Testis (tissue), 2 donors: Measurements from ENCODE around the gene ARID4B.

Source experiments
- POLR2A ChIP-seq: fragments of 450-650 bp; IDR thresholded peaks from one replicate; pipeline ENCODE4 v1.6.1; 2017; ENCODE audit warnings: antibody characterized with exemption, mild to moderate bottlenecking, moderate library complexity
- TF ChIP-seq, protein P1 (sequence below), 3 experiments: fragments of 450-650 bp in 2 of 3; fragments of 200-600 bp in 1 of 3; sonication (generic) in 1 of 3; IDR thresholded peaks; one replicate each; pipeline ENCODE4 v1.5.1; 2016 to 2019; ENCODE audit warnings: antibody characterized with exemption in 3 of 3, mild to moderate bottlenecking in 2 of 3, moderate library complexity in 1 of 3

DNA sequence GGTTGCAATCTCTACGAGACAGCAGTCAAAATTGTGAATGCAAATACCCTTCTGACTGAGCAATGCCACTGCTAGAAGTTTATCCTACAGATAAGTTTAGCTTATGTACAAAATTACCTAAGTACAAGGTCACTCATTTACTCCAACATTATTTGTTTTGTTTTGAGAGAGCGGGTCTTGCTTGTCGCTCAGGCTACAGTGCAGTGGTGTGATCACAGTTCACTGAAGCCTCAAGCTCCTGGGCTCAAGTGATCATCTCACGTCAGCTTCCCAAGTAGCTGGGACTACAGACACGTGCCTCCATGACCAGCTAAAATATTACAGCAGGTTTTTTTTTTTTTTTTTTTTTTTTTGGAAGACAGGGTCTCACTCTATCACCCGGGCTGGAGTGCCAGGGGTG lies 182.3 kb downstream of the ARID4B start:
- TF ChIP-seq, protein P1, sequence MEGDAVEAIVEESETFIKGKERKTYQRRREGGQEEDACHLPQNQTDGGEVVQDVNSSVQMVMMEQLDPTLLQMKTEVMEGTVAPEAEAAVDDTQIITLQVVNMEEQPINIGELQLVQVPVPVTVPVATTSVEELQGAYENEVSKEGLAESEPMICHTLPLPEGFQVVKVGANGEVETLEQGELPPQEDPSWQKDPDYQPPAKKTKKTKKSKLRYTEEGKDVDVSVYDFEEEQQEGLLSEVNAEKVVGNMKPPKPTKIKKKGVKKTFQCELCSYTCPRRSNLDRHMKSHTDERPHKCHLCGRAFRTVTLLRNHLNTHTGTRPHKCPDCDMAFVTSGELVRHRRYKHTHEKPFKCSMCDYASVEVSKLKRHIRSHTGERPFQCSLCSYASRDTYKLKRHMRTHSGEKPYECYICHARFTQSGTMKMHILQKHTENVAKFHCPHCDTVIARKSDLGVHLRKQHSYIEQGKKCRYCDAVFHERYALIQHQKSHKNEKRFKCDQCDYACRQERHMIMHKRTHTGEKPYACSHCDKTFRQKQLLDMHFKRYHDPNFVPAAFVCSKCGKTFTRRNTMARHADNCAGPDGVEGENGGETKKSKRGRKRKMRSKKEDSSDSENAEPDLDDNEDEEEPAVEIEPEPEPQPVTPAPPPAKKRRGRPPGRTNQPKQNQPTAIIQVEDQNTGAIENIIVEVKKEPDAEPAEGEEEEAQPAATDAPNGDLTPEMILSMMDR (IDR thresholded peaks at IDR 0.05), result no peak
- TF ChIP-seq POLR2A, result no peak
